Skin of body (tissue), 3 donors: Measurements from ENCODE around the gene CFAP141. TPM values are rescaled to one million over a fixed set of nuclear protein-coding genes. Genes with fewer than 3 reads are reported as not detected.
A peak's percentile ranks its signal among the peaks of the same experiment; 100 is the strongest.

Experiments
- DNase-seq: peaks from one replicate; lab custom pipeline; 2025; lab: John Stamatoyannopoulos, UW
- small RNA-seq: library from RNA; depleted of rRNA; stranded (forward); fragments of <200 nt; gene quantifications from one replicate; pipeline ENCODE3, GENCODE V24; 2014; ENCODE audit warnings: low replicate concordance
- total RNA-seq: library from RNA; depleted of rRNA; stranded (reverse); fragments of >200 nt; gene quantifications from one replicate; pipeline ENCODE4 v1.2.3, GENCODE V29; 2014

The CFAP141 gene
- total RNA-seq, 1 donor from 2014 or later, result not detected

DNA sequence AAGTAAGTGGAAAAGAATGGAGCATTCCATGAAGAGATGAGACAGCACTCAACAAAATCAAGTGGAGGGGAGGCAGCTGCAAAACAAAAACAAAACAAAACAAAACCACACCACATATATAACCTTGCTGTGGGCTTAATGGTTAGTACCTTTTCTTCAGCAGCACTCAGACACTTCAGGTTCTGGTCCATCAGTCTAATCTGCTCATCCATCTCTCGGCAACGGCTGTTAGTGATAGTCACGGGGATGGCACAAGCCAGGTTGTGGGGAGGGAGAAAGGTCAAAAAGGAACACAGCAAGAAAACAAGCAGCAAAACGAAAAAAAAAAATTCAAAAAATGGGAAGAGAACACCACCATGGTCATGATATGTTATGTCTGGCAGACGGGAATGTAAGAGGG is 34.3 kb downstream of the CFAP141 start:
- no peak for DNase-seq

DNA sequence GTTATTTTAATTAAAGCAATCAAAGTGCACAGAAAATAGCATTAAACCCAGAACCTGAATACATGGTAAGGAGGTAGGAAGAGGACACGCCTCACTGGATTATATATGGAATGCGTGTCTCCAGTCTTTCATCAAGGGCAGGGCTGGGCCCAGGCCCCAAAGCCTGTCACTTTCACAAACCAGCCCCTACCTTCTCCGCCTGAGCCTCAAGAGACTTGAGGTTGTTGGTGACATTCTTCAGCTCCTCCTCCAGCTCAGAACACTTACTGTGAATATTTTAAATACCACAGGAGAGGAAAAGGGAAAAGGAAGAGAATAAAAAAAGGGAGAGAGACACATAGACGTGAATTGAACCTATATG is 34.9 kb downstream of the CFAP141 start:
- no peak for DNase-seq

DNA sequence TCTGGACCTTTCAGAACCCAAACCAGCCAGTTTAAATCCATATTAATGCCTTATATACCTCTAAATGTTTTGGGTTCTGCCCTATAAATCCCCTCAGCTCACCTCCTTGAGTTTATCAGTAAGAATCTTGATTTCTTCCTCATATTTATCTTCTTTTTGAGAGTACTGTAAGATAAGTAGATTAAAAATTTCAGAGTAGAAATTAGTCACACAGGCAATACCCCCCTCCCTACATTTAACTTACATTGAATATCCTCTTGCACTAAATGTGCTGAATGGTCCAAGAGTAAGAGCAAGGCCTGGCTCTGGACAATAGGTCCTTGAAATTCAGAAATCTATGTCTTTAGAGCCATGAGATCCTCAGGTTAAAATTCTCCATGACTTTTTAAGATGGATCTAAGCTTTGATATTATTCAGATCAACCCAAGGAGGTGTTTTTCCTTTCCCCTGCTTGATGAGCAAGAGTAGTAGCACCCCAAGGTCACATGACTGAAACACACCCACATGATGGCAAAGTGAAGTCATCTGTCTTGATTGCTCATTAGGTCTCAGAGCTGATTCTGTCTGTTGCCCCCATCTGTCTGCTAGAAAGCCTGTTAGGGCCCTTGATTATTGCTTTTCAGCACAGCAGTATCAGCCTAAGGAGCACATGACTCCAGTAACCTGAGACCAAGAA is 35.4 kb downstream of the CFAP141 start:
- DNase-seq, result no peak

DNA sequence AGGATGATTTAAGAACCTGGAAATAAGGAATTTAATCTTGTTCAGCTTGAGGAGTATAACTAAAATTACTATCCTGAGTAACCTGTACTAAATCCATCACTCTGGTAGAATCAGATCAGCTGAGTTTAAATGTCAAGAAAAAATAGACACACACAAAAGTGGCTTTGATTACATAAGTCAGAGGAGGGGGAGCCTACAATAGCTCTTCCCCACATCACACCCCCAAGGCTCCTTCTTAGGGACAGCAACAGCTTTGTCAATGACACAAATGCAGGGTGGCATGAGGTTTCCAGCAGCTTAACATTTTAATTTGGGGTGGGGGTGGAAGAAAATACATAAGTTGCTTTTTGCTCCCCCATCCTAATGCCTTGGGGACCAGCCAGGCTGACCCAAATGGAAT is 38.7 kb downstream of the CFAP141 start:
- DNase-seq, result no peak

DNA sequence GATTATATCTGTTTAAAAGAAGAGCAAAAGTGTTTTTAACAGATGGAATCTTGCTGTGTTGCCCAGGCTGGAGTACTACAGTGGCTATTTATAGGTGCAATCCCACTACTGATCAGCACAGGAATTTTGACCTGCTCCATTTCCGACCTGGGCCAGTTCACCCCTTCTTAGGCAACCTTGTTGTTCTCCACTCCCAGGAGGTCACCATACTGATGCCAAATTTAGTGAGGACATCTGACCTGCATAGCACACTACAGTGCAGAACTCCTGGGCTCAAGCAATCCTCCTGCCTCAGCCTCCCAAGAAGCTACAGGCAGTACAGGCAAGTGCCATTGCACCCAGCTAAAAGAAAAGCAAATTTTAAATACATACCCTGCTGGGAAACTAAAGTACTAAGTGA is 39.9 kb downstream of the CFAP141 start:
- no peak for DNase-seq

DNA sequence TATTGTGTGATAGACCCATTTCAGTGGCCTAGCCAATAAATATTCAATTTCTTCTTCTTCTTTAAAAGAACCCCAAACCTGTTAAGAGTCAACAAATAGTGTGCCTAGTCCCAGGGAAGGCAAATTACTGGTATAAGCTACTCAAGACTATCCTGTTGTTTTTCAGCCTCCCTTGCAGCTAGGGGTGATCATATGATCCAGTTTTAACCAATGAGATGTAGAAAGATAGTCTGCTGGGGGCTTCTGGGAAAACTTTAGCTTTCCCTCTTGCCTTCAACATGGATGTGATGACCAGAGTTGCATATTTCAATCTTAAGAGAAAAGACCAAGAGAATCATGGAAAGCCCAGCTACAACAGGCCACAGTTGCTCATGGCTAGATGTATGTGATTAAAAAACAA is 46.6 kb downstream of the CFAP141 start:
- no peak for DNase-seq

DNA sequence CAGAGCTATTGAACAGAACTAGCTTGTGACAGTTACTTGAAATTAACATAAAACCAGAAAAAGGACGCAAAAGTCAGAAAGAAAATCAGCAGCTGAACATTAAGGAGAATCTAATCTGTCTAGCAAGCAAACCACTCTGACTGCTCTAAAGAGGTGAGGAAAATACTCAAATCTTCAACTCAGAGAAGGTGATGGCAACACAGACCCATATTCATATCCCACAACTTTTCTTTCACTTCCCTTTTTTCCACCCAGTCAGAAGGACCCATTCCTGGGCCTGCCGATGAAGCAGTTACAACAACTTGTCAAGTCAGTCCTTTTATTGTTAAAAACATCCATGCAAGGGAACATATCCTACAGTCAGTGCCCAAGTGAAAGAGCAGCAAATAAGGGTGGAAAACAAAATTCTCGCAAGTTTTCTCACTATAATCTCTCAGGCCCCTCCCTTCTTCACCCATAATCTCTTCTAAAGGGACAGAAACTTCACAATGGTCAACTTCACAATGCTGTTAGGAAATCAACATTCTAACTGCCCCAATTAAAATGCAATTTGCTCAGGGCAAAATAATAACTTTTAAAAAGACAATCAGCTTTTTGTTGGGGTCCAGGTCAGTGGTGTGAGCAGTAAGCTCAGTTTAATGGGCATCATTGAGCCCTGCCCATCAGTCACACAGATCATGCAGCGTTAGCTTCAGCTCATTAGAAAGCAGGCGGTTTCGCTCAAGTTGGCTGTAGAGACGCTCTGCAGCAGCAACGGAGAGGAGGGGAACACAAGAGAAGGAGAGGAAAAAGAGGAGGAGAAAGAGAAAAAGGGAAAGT is 47.6 kb downstream of the CFAP141 start:
- no peak for DNase-seq

DNA sequence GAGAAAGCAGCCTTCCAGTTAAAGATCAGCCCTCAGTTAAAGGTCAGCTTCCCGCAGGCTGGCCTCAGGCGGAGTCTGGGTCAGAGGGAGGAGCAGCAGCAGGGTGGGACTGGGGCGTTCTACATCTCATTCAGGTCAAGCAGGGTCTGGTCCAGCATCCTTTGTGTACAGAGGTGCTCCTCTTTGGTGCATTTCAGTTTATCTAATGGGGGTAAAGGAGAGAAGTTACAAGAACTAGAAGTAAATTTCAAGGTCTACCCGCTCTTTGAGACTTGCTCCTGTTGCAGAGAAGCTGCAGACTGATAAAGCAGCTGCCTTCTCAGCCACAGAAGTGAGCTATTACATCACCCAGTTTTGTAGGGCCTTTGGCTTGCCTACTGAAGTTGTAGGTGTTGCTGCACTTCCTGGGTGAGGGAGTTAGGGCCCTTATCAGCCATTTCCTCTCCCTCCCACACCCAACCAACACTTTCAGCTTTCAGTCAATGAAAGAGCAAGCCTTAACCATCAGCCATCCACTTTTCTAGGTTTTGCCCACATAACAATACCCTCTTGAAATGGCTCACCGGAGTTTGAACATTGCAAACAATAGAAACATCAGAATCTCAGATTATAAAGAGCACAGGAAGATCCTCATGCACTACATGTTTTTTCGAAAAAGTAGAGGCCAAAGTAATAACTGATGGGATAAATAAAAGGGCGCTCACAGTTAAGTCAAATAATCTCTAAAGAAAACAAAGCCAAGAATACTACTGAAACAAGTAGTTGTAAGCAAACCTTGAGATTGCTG is 48.4 kb downstream of the CFAP141 start:
- no peak for DNase-seq

DNA sequence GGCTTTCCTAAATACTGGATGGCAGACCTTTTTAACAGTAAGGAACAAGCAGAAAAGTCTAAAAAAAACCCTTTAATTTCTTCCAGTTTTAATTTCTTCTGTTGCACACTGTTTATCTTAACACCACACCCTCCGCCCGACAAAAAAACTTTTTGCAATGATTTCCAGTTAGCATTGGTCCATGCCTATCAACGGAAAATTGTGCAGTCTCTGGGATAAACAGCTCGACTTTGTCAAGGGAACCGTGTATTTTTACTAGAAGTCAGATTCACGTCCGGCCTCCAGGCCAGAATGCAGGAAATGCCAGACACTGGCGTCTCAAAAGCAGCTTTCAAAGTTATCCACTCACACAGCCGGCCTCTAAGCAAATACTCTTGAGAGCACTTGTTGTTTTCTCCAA is 50.9 kb downstream of the CFAP141 start:
- DNase-seq, result peak; percentile 18

DNA sequence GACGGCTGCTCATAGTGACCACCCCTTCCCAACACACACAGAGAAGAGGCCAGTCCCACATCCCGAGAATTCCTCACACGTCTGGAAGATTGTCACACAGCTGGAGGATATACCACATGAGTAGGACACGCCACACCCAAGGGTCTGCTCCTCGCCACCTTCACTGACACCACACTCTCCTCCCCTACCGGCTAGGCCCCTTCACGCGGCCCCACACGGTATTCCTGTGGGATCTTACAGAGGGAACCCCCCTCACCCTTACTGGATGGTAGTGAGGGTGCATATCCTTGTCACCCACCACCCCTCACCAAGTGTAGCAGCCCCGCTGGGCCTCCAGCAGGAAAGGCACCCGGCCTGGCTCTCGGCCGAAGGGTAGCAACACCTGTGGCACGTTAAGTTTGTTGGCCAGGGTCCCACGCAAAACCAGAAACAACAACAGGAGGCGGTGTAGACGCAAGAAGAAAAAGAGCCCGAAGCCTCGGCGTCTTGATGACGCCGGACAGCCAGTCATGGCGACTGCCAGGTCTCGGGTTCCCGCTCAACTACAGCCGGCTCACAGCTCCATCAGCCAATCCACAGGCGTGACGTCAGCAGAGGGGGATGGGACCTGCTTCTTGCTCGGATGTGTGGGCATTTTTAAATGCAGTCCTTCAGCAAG is 51.5 kb downstream of the CFAP141 start, which contains the start of gene NUP210L:
Gene NUP210L, minus strand, starts transcription at position 540 of the 658 bp plus-strand sequence.
- no peak for DNase-seq

DNA sequence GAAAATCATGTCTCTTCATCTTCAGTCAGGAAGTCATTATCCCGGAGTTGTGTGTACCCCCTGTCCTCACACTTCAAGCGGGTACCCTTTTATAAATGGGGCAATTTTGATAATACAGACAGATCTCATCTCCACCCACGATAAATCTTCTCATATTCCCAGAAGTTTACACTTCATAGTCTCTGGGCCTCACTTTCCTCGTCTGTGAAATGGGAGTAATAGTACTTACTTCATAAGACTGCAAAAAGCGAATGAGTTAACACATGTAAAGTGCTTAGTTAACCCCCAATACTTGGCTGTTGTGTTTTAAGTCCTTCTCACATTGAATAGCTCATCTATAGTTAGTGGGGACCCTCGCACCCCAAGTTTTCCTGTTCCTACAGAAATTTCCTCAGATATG is 52.1 kb downstream of the CFAP141 start:
- no peak for DNase-seq

DNA sequence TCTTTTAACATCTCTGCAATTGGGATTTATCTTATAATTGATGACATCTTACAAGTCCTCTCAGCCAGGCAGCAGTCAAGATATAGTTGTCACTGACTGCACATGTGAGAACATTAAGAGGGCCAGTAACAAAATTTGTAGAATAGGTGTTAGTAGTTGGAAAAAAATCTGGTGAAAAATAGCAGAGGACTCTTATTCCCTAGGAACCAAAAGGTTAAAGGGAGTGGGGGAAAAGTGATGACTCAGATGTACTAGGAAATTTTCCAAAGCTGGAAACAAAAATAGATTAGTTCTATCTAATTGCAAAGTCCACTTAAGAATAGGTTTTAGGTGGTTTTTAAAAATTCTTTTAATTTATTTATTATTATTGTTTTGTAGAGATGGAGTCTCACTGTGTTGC is 54.8 kb downstream of the CFAP141 start:
- no peak for DNase-seq

Small RNA genes lying within 50 kb of the gene (small RNA-seq; reads per million reads assigned to genes)
- gene MIR190B, result 0.95 reads per million, percentile 77 among the genes with 10 or more reads in this experiment

Other genes starting within 250 kb of the CFAP141 start
- gene CRTC2, start 247.7 kb downstream of the CFAP141 start, total RNA-seq, result 5.1 TPM
- 38.8 TPM for gene SLC39A1, start 242.8 kb downstream of the CFAP141 start, total RNA-seq
- 10.7 TPM for gene CREB3L4, start 238.4 kb downstream of the CFAP141 start, total RNA-seq
- gene JTB, start 228.7 kb downstream of the CFAP141 start, total RNA-seq, result 73.8 TPM
- 38.7 TPM for gene RAB13, start 220.0 kb downstream of the CFAP141 start, total RNA-seq
- 2,280 TPM for gene RPS27, start 215.6 kb downstream of the CFAP141 start, total RNA-seq
- 0.10 TPM for gene NUP210L, start 51.3 kb downstream of the CFAP141 start, total RNA-seq
- 166 TPM for gene TPM3, start 14.2 kb downstream of the CFAP141 start, total RNA-seq
- 77.4 TPM for gene UBAP2L, start 14.6 kb upstream of the CFAP141 start, total RNA-seq
- gene HAX1, start 66.3 kb upstream of the CFAP141 start, total RNA-seq, result 46.8 TPM
- 0.20 TPM for gene AQP10, start 114.8 kb upstream of the CFAP141 start, total RNA-seq
- gene ATP8B2, start 119.2 kb upstream of the CFAP141 start, total RNA-seq, result 40.4 TPM
- 10.0 TPM for gene IL6R, start 199.0 kb upstream of the CFAP141 start, total RNA-seq